Ovary (tissue), 9 donors: ENCODE measurements around the gene P3H4. TPM values are rescaled to one million over a fixed set of nuclear protein-coding genes. Genes with fewer than 3 reads are reported as not detected.

ENCODE experiments used
- DNase-seq, 5 donors: peaks; one replicate each; pipeline ENCODE4 v3.0.0-alpha.2; 2019 to 2020
- H3K27ac ChIP-seq, 2 donors: fragments of 200-600 bp; one replicate each; pipeline versions ENCODE4 v1.5.1 to v1.8.0; 2019 to 2022
- H3K27me3 ChIP-seq: fragments of 200-600 bp; one replicate; pipeline ENCODE4 v1.8.0; 2022
- H3K36me3 ChIP-seq: fragments of 200-600 bp; sonication (generic); one replicate; pipeline ENCODE4 v1.5.1; 2019
- H3K4me1 ChIP-seq: one replicate; pipeline ENCODE4 v1.8.1; 2013; ENCODE audit warnings: mild to moderate bottlenecking, moderate library complexity; ENCODE audit not compliant: insufficient read depth
- H3K4me3 ChIP-seq: fragments of 200-600 bp; sonication (generic); one replicate; pipeline ENCODE4 v1.5.1; 2017
- H3K9me3 ChIP-seq, 2 donors: fragments of 200-600 bp in 1 of 2; sonication (generic) in 1 of 2; one replicate each; pipeline versions ENCODE4 v1.5.1 to v1.8.1; 2013 to 2019; ENCODE audit warnings: mild to moderate bottlenecking in 1 of 2, moderate library complexity in 1 of 2
- EP300 ChIP-seq: sonication (generic); formaldehyde crosslinking; IDR thresholded peaks from one replicate; pipeline ENCODE4 v1.6.1; 2017; ENCODE audit warnings: antibody characterized with exemption
- POLR2A ChIP-seq: fragments of 450-650 bp; IDR thresholded peaks from one replicate; pipeline ENCODE4 v1.6.1; 2017; ENCODE audit warnings: antibody characterized with exemption, mild to moderate bottlenecking, moderate library complexity
- WGBS, 3 donors: extraction: QIAGEN DNeasy Blood & Tissue Kit in 1 of 3; methylation state at CpG; one replicate each; pipeline versions ENCODE4 v1.1.5 to v1.1.7; 2013 to 2017; 5-methylcytosine and 5-hydroxymethylcytosine counted together
- intact Hi-C, 4 donors: fragments of 100-400 bp; cut with DNase I; formaldehyde crosslinking; loops; one replicate each; pipeline versions ENCODE4 v1.11.0 to v1.15.1; 2022 to 2023
- polyA plus RNA-seq, 2 donors: library from polyadenylated mRNA; stranded (reverse); fragments of 200-250 nt in 1 of 2; fragments of 350-450 nt in 1 of 2; fragmentation: Illumina TruSeq in 1 of 2; extraction: RNeasy Lipid Tissue Mini Kit (QIAGEN cat#74804) in 1 of 2; gene quantifications; one replicate each; pipeline ENCODE4 v1.2.3, GENCODE V29; 2013 to 2014
- total RNA-seq, 7 donors: library from RNA; depleted of rRNA in 2 of 7; stranded (reverse); fragments of >200 nt in 2 of 7; fragmentation: NEBNext Ultra II Directional in 3 of 7; extraction: Animal tissue kit (Norgen Biotek cat#: 25700) in 3 of 7; gene quantifications; one replicate each; pipeline versions ENCODE4 v1.1.0 to v1.2.4, GENCODE V29; 2016 to 2023
- TF ChIP-seq, protein P1 (sequence below), 3 donors: fragments of 450-650 bp in 2 of 3; fragments of 200-600 bp in 1 of 3; IDR thresholded peaks; one replicate each; pipeline versions ENCODE4 v1.5.1 to v1.8.0; 2016 to 2022; ENCODE audit warnings: antibody characterized with exemption in 3 of 3, mild to moderate bottlenecking in 1 of 3
- donor health status: DM: no; HTN: no; CAD: no; lungs with moderate emphysema.
- donor health status: DM: no; HTN: no; CAD: no.
- donor health status: Bipolar disorder and iron deficiency.
- donor health status: DM: yes; HTN: yes; CAD: no.
- donor health status: DM: no; HTN: no; CAD: no.
- donor health status: DM: yes; HTN: yes; CAD: no.

P3H4 gene
- total and polyA plus RNA-seq, 9 donors: 7.7 to 22.1 (median 15.1) TPM

DNA sequence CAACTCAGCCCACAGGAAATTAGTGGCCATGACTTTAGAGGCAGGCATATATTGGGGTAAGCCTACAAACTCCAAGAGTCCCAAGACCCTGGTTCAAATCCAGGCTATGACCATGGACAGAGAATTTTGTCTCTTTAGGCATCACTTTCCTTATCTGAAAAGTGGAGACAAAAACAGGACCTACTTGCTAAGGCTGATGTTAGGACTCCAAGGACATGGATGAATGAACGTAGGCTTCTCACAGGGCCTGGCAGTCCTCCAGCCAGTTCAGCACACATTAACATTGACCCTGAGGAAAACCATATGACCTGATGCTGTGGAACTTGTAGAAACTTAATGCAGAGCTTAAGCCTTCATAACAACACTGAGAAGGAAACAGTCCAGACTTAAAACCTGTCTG is 2.4 kb upstream of the P3H4 start:
- TF ChIP-seq POLR2A (no peak), EP300 (no peak)
- TF ChIP-seq, protein P1, sequence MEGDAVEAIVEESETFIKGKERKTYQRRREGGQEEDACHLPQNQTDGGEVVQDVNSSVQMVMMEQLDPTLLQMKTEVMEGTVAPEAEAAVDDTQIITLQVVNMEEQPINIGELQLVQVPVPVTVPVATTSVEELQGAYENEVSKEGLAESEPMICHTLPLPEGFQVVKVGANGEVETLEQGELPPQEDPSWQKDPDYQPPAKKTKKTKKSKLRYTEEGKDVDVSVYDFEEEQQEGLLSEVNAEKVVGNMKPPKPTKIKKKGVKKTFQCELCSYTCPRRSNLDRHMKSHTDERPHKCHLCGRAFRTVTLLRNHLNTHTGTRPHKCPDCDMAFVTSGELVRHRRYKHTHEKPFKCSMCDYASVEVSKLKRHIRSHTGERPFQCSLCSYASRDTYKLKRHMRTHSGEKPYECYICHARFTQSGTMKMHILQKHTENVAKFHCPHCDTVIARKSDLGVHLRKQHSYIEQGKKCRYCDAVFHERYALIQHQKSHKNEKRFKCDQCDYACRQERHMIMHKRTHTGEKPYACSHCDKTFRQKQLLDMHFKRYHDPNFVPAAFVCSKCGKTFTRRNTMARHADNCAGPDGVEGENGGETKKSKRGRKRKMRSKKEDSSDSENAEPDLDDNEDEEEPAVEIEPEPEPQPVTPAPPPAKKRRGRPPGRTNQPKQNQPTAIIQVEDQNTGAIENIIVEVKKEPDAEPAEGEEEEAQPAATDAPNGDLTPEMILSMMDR (IDR thresholded peaks at IDR 0.05): no peak
- DNase-seq: no peak
- no peak overlapping the region for H3K4me3 ChIP-seq
- no peaks in the 10 kb centered on the region for H3K9me3 ChIP-seq
- H3K27ac ChIP-seq: no peak overlapping the region
- WGBS, 3 donors: 13 to 24% (median 18%) methylated on average over 1 of the region's 1 CpG
- intact Hi-C loops: no loop called here
- H3K27me3 ChIP-seq: no peaks in the 10 kb centered on the region
- H3K36me3 ChIP-seq: no peaks in the 10 kb centered on the region
- peaks cover 8% of the 10 kb centered on the region for H3K4me1 ChIP-seq

DNA sequence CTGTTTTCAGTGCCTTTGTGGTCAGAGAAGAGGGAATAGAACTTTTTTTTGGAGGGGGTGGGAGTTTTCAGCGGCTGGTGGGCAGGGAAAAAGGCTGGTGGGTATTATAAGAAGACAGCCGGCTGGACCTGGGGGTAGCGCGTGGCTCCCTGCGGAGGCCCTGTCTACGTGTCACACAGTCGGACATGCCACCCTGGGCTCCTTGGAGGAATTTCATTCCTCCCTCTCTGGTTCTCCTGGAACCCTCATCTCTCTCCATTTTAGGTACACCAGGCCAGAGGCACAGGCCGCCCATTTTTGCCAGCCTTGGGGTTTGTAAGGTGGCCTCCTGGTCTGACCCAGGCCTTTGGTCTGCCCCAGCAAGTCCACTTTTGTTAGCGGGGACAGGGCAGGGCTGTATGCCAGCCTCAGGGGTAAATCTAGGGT is 2.0 kb upstream of the P3H4 start:
- intact Hi-C loops: no loop called here
- Histone ChIP-seq H3K36me3 (no peaks in the 10 kb centered on the region), H3K9me3 (no peaks in the 10 kb centered on the region), H3K4me3 (peak overlapping the region; percentile 86), H3K27me3 (no peaks in the 10 kb centered on the region), H3K27ac (peak overlapping the region; percentile 37 to 46), H3K4me1 (peaks cover 8% of the 10 kb centered on the region)
- 36 to 48% (median 45%) methylated on average over 9 of the region's 9 CpGs for WGBS, 3 donors
- TF ChIP-seq, protein P1 (IDR thresholded peaks at IDR 0.05): no peak
- TF ChIP-seq POLR2A (no peak), EP300 (no peak)
- no peak for DNase-seq

DNA sequence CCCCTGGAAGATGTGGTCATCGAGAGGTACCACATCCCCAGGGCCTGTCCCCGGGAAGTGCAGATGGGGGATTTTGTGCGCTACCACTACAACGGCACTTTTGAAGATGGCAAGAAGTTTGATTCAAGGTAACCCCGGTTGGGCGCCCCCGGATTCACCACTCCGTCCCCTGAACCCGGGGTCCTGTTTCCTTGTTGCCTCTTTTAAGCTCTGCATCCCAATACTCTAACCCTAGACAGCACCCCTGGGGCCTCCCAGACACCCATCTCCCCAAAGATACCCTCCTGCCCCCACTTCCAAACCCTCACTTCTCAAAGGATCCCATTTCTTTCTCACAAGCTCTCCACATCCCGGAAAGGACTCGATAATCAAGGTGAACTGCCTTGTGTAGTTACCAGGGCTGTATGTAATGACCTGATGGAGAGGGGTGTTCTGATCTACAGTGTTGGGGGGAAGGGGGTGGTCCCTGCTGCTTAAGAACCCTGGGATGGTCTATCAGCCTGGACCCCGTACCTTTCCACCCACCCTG is 1.5 kb upstream of the P3H4 start:
- Histone ChIP-seq H3K4me1 (peaks cover 8% of the 10 kb centered on the region), H3K36me3 (no peaks in the 10 kb centered on the region), H3K9me3 (no peaks in the 10 kb centered on the region), H3K4me3 (peak overlapping the region; percentile 86), H3K27me3 (no peaks in the 10 kb centered on the region), H3K27ac (peak overlapping the region; percentile 46 to 47)
- WGBS, 3 donors: 5 to 7% (median 5%) methylated on average over 12 of the region's 12 CpGs
- peak in 1 of 5 donors; percentile 47 for DNase-seq
- intact Hi-C loops: no loop called here
- TF ChIP-seq EP300 (no peak), POLR2A (no peak)
- TF ChIP-seq, protein P1 (IDR thresholded peaks at IDR 0.05): no peak

DNA sequence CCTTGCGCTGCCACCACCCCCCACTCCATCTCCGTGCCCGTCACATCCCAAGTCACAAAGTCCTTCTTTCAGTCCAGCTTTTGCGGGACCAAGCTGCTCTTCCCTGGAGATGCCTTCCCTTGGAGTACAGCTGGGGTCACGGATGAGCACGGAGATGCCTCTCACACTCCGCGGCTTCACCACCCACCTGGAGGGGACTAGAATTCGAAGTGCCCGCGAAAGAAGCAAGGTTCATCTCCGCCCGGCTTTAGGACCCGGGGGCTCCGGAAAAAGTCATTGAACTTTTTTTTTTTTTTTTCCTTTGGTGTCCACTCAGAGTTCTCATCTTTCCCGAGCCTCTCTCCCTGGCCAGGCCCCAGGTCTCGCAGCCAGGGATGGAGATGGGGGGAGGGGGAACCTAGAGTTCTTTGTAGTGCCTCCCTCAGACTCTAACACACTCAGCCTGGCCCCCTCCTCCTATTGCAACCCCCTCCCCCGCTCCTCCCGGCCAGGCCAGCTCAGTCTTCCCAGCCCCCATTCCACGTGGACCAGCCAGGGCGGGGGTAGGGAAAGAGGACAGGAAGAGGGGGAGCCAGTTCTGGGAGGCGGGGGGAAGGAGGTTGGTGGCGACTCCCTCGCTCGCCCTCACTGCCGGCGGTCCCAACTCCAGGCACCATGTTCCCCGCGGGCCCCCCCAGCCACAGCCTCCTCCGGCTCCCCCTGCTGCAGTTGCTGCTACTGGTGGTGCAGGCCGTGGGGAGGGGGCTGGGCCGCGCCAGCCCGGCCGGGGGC is 817 bp upstream of the P3H4 start, which contains the start of gene FKBP10:
Gene FKBP10, plus strand, starts transcription at position 624 of the 771 bp plus-strand sequence. Its CDS starts 31 bp downstream, at position 655.
- Histone ChIP-seq H3K4me3 (peak within 1 kb of the TSS; percentile 86), H3K9me3 (no peaks in the 10 kb centered on the region), H3K36me3 (no peaks in the 10 kb centered on the region), H3K27ac (peak within 1 kb of the TSS; percentile 47 to 67), H3K27me3 (no peaks in the 10 kb centered on the region), H3K4me1 (peaks cover 8% of the 10 kb centered on the region)
- WGBS, 3 donors: 0 to 1% (median 1%) methylated on average over 33 to 35 of the region's 35 CpGs
- TF ChIP-seq, protein P1 (IDR thresholded peaks at IDR 0.05): no peak
- TF ChIP-seq POLR2A (no peak), EP300 (no peak)
- intact Hi-C loops: no loop called here
- DNase-seq: peak; percentile 79 to 84 (median 82)
